Right renal pelvis (tissue), 4 donors: Measurements from ENCODE around the gene RAB3GAP1. TPM values are rescaled to one million over a fixed set of nuclear protein-coding genes. Genes with fewer than 3 reads are reported as not detected.
A peak's percentile ranks its signal among the peaks of the same experiment; 100 is the strongest.
"Not testable (repeated sequence)": the region's sequence is repeated elsewhere in the genome, so short reads cannot be mapped to it uniquely, and the experiment has no call there.

Source experiments
- DNase-seq, 4 donors: peaks; one replicate each; pipeline ENCODE4 v3.0.0-alpha.2; 2013; ENCODE audit warnings: low read depth in 4 of 4, low spot score in 3 of 4, missing footprints in 1 of 4
- polyA plus RNA-seq, 4 donors: library from polyadenylated mRNA; unstranded; fragments of 120-200 nt; gene quantifications; one replicate each; pipeline ENCODE4 v1.2.1, GENCODE V29; 2013; ENCODE audit not compliant: insufficient read length in 4 of 4

Gene RAB3GAP1
- polyA plus RNA-seq, 4 donors = 51.4 to 60.4 (median 54.8) TPM

GRCh38 chr2:135099802-135100483 is 47.9 kb downstream of the RAB3GAP1 start:
- no peak for DNase-seq

GRCh38 chr2:135103843-135104242 is 51.8 kb downstream of the RAB3GAP1 start:
- no peak for DNase-seq

GRCh38 chr2:135105513-135106316 is 53.6 kb downstream of the RAB3GAP1 start:
- not testable (repeated sequence) for DNase-seq

GRCh38 chr2:135113322-135113721 is 61.2 kb downstream of the RAB3GAP1 start:
- DNase-seq = no peak

GRCh38 chr2:135119582-135119981 is 67.5 kb downstream of the RAB3GAP1 start:
- no peak for DNase-seq

- no peak for DNase-seq
These were observed 69.0 kb downstream of the RAB3GAP1 start for GRCh38 chr2:135121016-135121657.

- not testable (repeated sequence) for DNase-seq
These were observed 69.6 kb downstream of the RAB3GAP1 start for GRCh38 chr2:135121658-135122039.

GRCh38 chr2:135124924-135125886 is 73.1 kb downstream of the RAB3GAP1 start:
- no peak for DNase-seq

GRCh38 chr2:135125940-135126339 is 73.8 kb downstream of the RAB3GAP1 start:
- DNase-seq = no peak

- no peak for DNase-seq
These were observed 78.7 kb downstream of the RAB3GAP1 start for GRCh38 chr2:135130751-135131150.

GRCh38 chr2:135132314-135132713 is 80.2 kb downstream of the RAB3GAP1 start:
- DNase-seq = no peak

GRCh38 chr2:135140606-135141005 is 88.5 kb downstream of the RAB3GAP1 start:
- no peak for DNase-seq

GRCh38 chr2:135142323-135142722 is 90.2 kb downstream of the RAB3GAP1 start:
- DNase-seq = no peak

GRCh38 chr2:135144343-135144742 is 92.3 kb downstream of the RAB3GAP1 start:
- no peak for DNase-seq

GRCh38 chr2:135149251-135149650 is 97.2 kb downstream of the RAB3GAP1 start:
- DNase-seq = no peak

- peak in 1 of 4 donors; percentile 3 for DNase-seq
These were observed 98.6 kb downstream of the RAB3GAP1 start for GRCh38 chr2:135150725-135151124.

GRCh38 chr2:135151615-135152014 is 99.5 kb downstream of the RAB3GAP1 start:
- DNase-seq = no peak

- no peak for DNase-seq
These were observed 100.3 kb downstream of the RAB3GAP1 start for GRCh38 chr2:135152361-135152760.

GRCh38 chr2:135154962-135155361 is 102.9 kb downstream of the RAB3GAP1 start:
- no peak for DNase-seq

- DNase-seq = no peak
These were observed 105.8 kb downstream of the RAB3GAP1 start for GRCh38 chr2:135157856-135158255.
